Upper lobe of left lung (tissue), 4 donors: Measurements from ENCODE around the gene RMDN2.

Source experiments
- CTCF ChIP-seq, 6 experiments: fragments of 450-650 bp in 4 of 6; fragments of 200-600 bp in 2 of 6; sonication (generic) in 2 of 6; IDR thresholded peaks; one replicate each; pipeline ENCODE4 v1.5.1; 2016 to 2019; ENCODE audit warnings: antibody characterized with exemption in 6 of 6
- EP300 ChIP-seq, 4 donors: sonication (generic); formaldehyde crosslinking; IDR thresholded peaks; one replicate each; pipeline ENCODE4 v1.5.1; 2017; ENCODE audit warnings: antibody characterized with exemption in 4 of 4, control low read depth in 2 of 4
- POLR2A ChIP-seq, 4 donors: fragments of 450-650 bp; IDR thresholded peaks; one replicate each; pipeline ENCODE4 v1.5.1; 2016 to 2017; ENCODE audit warnings: antibody characterized with exemption in 4 of 4, mild to moderate bottlenecking in 2 of 4

GRCh38 chr2:37902991-37903390 lies 22.1 kb upstream of the RMDN2 start:
- TF ChIP-seq CTCF (IDR thresholded peaks at IDR 0.05) = no peak
- no peak for TF ChIP-seq EP300 (IDR thresholded peaks at IDR 0.05)
- no peak for TF ChIP-seq POLR2A (IDR thresholded peaks at IDR 0.05)
